H1 (cell line): ENCODE measurements around the gene BRME1. TPM values are rescaled to one million over a fixed set of nuclear protein-coding genes. Genes with fewer than 3 reads are reported as not detected.

Source experiments
- CTCF ChIA-PET: fragments of 300-600 bp; sonication (Branson Sonifier 250); formaldehyde crosslinking; loops from one replicate; lab custom pipeline; 2021; ENCODE audit not compliant: partially characterized antibody; lab: Charles Lee
- POLR2A ChIA-PET: fragments of 300-600 bp; sonication (Branson Sonifier 250); formaldehyde crosslinking; loops from one replicate; lab custom pipeline; 2021; ENCODE audit warnings: inconsistent platforms; ENCODE audit not compliant: partially characterized antibody; lab: Charles Lee
- DNase-seq, 2 experiments: peaks; one replicate each; pipeline versions ENCODE4 v3.0.0 to v3.0.0-alpha.2; 2010 to 2022; ENCODE audit warnings: low spot score in 2 of 2, low read depth in 1 of 2, mixed read lengths in 1 of 2
- FAIRE-seq: peaks from 2 replicates; lab custom pipeline; 2011; peaks lifted over from hg19 to GRCh38; lab: Jason Lieb, UNC
- H2AFZ ChIP-seq: 2 replicates; pipeline ENCODE4 v1.8.1; 2012; ENCODE audit warnings: low read length, inconsistent platforms
- H2AK5ac ChIP-seq: 2 replicates; pipeline ENCODE4 v1.6.1; 2013; ENCODE audit warnings: low read depth, low read length
- H2BK120ac ChIP-seq: replicated peaks from 2 replicates; pipeline ENCODE3; 2013; ENCODE audit warnings: low read depth, low read length, inconsistent platforms
- H2BK12ac ChIP-seq: 2 replicates; pipeline ENCODE4 v1.6.1; 2013; ENCODE audit warnings: low read depth, low read length
- H2BK15ac ChIP-seq: 2 replicates; pipeline ENCODE4 v1.6.1; 2013; ENCODE audit warnings: low read length
- H2BK20ac ChIP-seq: 2 replicates; pipeline ENCODE4 v1.6.1; 2013; ENCODE audit warnings: low read length
- H2BK5ac ChIP-seq: 2 replicates; pipeline ENCODE4 v1.6.1; 2013; ENCODE audit warnings: low read depth, low read length
- H3K14ac ChIP-seq: 2 replicates; pipeline ENCODE4 v1.6.1; 2013; ENCODE audit warnings: inconsistent platforms; ENCODE audit not compliant: insufficient read length
- H3K18ac ChIP-seq: 2 replicates; pipeline ENCODE4 v1.6.1; 2013; ENCODE audit warnings: low read length; ENCODE audit errors: extremely low read depth
- H3K23ac ChIP-seq: 2 replicates; pipeline ENCODE4 v1.6.1; 2013; ENCODE audit warnings: inconsistent platforms; ENCODE audit not compliant: insufficient read length
- H3K23me2 ChIP-seq: 2 replicates; pipeline ENCODE4 v1.6.1; 2013; ENCODE audit warnings: low read depth, low read length
- H3K27ac ChIP-seq: 2 replicates; pipeline ENCODE4 v1.6.1; 2011; ENCODE audit warnings: low read depth, low read length, inconsistent platforms
- H3K27me3 ChIP-seq, 4 experiments: replicated peaks in 1 of 4; 1 replicate in 1 of 4; 2 replicates in 3 of 4; pipeline versions ENCODE4 v1.6.1 to v1.8.1; 2011 to 2013; ENCODE audit warnings: low read length in 3 of 4, mild to moderate bottlenecking in 3 of 4, inconsistent platforms in 2 of 4, mixed read lengths in 2 of 4, moderate library complexity in 1 of 4; ENCODE audit not compliant: control insufficient read depth in 3 of 4, insufficient read depth in 3 of 4; ENCODE audit errors: extremely low read depth in 1 of 4
- H3K36me3 ChIP-seq, 4 experiments: 2 replicates each; pipeline versions ENCODE4 v1.6.1 to v1.8.1; 2011 to 2013; ENCODE audit warnings: mild to moderate bottlenecking in 4 of 4, low read length in 3 of 4, moderate library complexity in 2 of 4, control low read depth in 1 of 4, inconsistent platforms in 1 of 4; ENCODE audit not compliant: insufficient read depth in 4 of 4, control insufficient read depth in 2 of 4
- H3K4ac ChIP-seq: replicated peaks from 2 replicates; pipeline ENCODE3; 2013; ENCODE audit warnings: low read length, low read depth, mixed read lengths, inconsistent platforms; ENCODE audit not compliant: insufficient read length
- H3K4me1 ChIP-seq, 4 experiments: replicated peaks in 1 of 4; 1 replicate in 1 of 4; 2 replicates in 3 of 4; pipeline versions ENCODE4 v1.6.1 to v1.8.1; 2011 to 2013; ENCODE audit warnings: low read length in 3 of 4, inconsistent platforms in 2 of 4, mixed read lengths in 1 of 4; ENCODE audit not compliant: insufficient read depth in 4 of 4, control insufficient read depth in 3 of 4
- H3K4me2 ChIP-seq, 2 experiments: 2 replicates each; pipeline versions ENCODE4 v1.6.1 to v1.8.1; 2011 to 2013; ENCODE audit warnings: low read depth in 2 of 2, low read length in 2 of 2, control low read depth in 1 of 2, inconsistent platforms in 1 of 2, mild to moderate bottlenecking in 1 of 2; ENCODE audit not compliant: insufficient read depth in 1 of 2
- H3K4me3 ChIP-seq, 4 experiments: fragments of 200-600, 300-600 bp in 1 of 4; sonication (generic), shearing (Covaris generic), sonication (Bioruptor Twin) in 1 of 4; 2 replicates each; pipeline versions ENCODE4 v1.5.1 to v1.8.1; 2011 to 2016; ENCODE audit warnings: low read length in 4 of 4, low read depth in 3 of 4, control low read depth in 2 of 4, inconsistent platforms in 2 of 4, mild to moderate bottlenecking in 2 of 4, mixed read lengths in 1 of 4, moderate library complexity in 1 of 4; ENCODE audit not compliant: insufficient read depth in 2 of 4; ENCODE audit errors: extremely low read depth in 1 of 4
- H3K56ac ChIP-seq: replicated peaks from 2 replicates; pipeline ENCODE3; 2013; ENCODE audit warnings: low read depth, mild to moderate bottlenecking, mixed read lengths, low read length, inconsistent platforms; ENCODE audit not compliant: insufficient read length
- H3K79me1 ChIP-seq: 2 replicates; pipeline ENCODE4 v1.6.1; 2013; ENCODE audit warnings: low read depth, low read length, control low read depth
- H3K79me2 ChIP-seq, 2 experiments: 2 replicates each; pipeline versions ENCODE4 v1.6.1 to v1.8.1; 2012 to 2013; ENCODE audit warnings: low read length in 2 of 2, mild to moderate bottlenecking in 2 of 2, inconsistent platforms in 1 of 2; ENCODE audit not compliant: insufficient read depth in 2 of 2, control insufficient read depth in 1 of 2
- H3K9ac ChIP-seq, 4 experiments: replicated peaks in 1 of 4; 1 replicate in 1 of 4; 2 replicates in 3 of 4; pipeline versions ENCODE4 v1.6.1 to v1.8.1; 2011 to 2013; ENCODE audit warnings: low read depth in 3 of 4, low read length in 3 of 4, control low read depth in 2 of 4, mild to moderate bottlenecking in 2 of 4, moderate library complexity in 2 of 4, inconsistent platforms in 1 of 4; ENCODE audit errors: extremely low read depth in 1 of 4
- H3K9me3 ChIP-seq, 2 experiments: 2 replicates each; pipeline versions ENCODE4 v1.6.1 to v1.8.1; 2012 to 2013; ENCODE audit warnings: mild to moderate bottlenecking in 2 of 2, moderate library complexity in 2 of 2, control low read depth in 1 of 2, inconsistent platforms in 1 of 2, low read depth in 1 of 2, low read length in 1 of 2, mixed read lengths in 1 of 2; ENCODE audit not compliant: insufficient read depth in 2 of 2
- H4K20me1 ChIP-seq, 2 experiments: replicated peaks in 1 of 2; 2 replicates each; pipeline versions ENCODE3 to v1.8.1; 2011 to 2013; ENCODE audit warnings: inconsistent platforms in 2 of 2, low read length in 2 of 2, mild to moderate bottlenecking in 1 of 2; ENCODE audit not compliant: insufficient read depth in 2 of 2, control insufficient read depth in 1 of 2
- H4K5ac ChIP-seq: 2 replicates; pipeline ENCODE4 v1.6.1; 2013; ENCODE audit warnings: low read length, low read depth, mixed read lengths, inconsistent platforms; ENCODE audit not compliant: insufficient read length
- H4K8ac ChIP-seq: 2 replicates; pipeline ENCODE4 v1.8.0; 2013; ENCODE audit warnings: mild to moderate bottlenecking, moderate library complexity, low read length, inconsistent platforms; ENCODE audit not compliant: insufficient read depth; ENCODE audit errors: extremely low read depth
- H4K91ac ChIP-seq: replicated peaks from 2 replicates; pipeline ENCODE3; 2013; ENCODE audit warnings: low read length, mixed read lengths, inconsistent platforms; ENCODE audit not compliant: insufficient read length
- EZH2 ChIP-seq: fragments of 200-600 bp; sonication (generic); IDR thresholded peaks from 2 replicates; pipeline ENCODE4 v1.7.1; 2012; ENCODE audit warnings: low read depth, mild to moderate bottlenecking, moderate library complexity, low read length, inconsistent platforms; ENCODE audit not compliant: severe bottlenecking
- FOSL1 ChIP-seq: IDR thresholded peaks from 2 replicates; pipeline ENCODE4 v1.6.1; 2011; ENCODE audit warnings: mild to moderate bottlenecking, low read depth, low read length, moderate library complexity; ENCODE audit not compliant: insufficient read depth
- POLR2A ChIP-seq, 2 experiments: IDR thresholded peaks; 1 replicate in 1 of 2; 2 replicates in 1 of 2; pipeline ENCODE4 v1.6.1; 2011; ENCODE audit warnings: low read depth in 2 of 2, low read length in 2 of 2, mild to moderate bottlenecking in 2 of 2; ENCODE audit errors: control extremely low read depth in 1 of 2
- RBBP5 ChIP-seq: IDR thresholded peaks from 2 replicates; pipeline ENCODE4 v1.7.1; 2012; ENCODE audit warnings: low read depth, mild to moderate bottlenecking, inconsistent platforms, low read length, moderate library complexity, borderline replicate concordance
- RFX5 ChIP-seq: IDR thresholded peaks from 2 replicates; pipeline ENCODE4 v1.6.1; 2011; ENCODE audit warnings: low read depth, low read length, improper control_type of control experiment, borderline replicate concordance
- SUZ12 ChIP-seq: fragments of 200-600 bp; sonication (generic); IDR thresholded peaks from 2 replicates; pipeline ENCODE4 v1.6.1; 2012; ENCODE audit warnings: mild to moderate bottlenecking, inconsistent platforms, low read length, moderate library complexity, mixed read lengths
- WGBS, 2 experiments: shearing (Covaris generic) in 1 of 2; methylation state at CpG; one replicate each; pipeline versions ENCODE4 v1.1.6 to v1.1.7; 2013 to 2015; ENCODE audit warnings: low lambda C conversion rate in 2 of 2, mixed read lengths in 2 of 2, inconsistent platforms in 1 of 2, low coverage in 1 of 2, missing lambda C conversion rate in 1 of 2; ENCODE audit not compliant: insufficient replicate concordance in 2 of 2, insufficient coverage in 1 of 2, insufficient read length in 1 of 2; ENCODE audit errors: extremely low coverage in 1 of 2, missing lambda C conversion rate in 1 of 2; 5-methylcytosine and 5-hydroxymethylcytosine counted together
- polyA plus RNA-seq, 7 experiments: library from polyadenylated mRNA; depleted of rRNA in 3 of 7; stranded (reverse) in 5 of 7; unstranded in 2 of 7; fragments of >200 nt in 5 of 7; fragments of 200-250 nt in 2 of 7; gene quantifications; 1 replicate in 5 of 7; 2 replicates in 1 of 7; 4 replicates in 1 of 7; pipeline versions ENCODE4 v1.2.1 to v1.2.3, GENCODE V29; 2011 to 2013; ENCODE audit warnings: missing spikeins in 2 of 7, mixed read lengths in 2 of 7
- total RNA-seq: library from RNA; stranded (reverse); fragmentation: NEBNext Ultra II Directional; extraction: Animal tissue kit (Norgen Biotek cat#: 25700); gene quantifications from 2 replicates; pipeline ENCODE4 v1.2.1, GENCODE V29; 2021

The BRME1 gene
- total and polyA plus RNA-seq, 2 of the 8 experiments (the other 6 are each of a cell fraction or from before 2014, with no cell fraction given) = 4.6 to 4.7 TPM

DNA sequence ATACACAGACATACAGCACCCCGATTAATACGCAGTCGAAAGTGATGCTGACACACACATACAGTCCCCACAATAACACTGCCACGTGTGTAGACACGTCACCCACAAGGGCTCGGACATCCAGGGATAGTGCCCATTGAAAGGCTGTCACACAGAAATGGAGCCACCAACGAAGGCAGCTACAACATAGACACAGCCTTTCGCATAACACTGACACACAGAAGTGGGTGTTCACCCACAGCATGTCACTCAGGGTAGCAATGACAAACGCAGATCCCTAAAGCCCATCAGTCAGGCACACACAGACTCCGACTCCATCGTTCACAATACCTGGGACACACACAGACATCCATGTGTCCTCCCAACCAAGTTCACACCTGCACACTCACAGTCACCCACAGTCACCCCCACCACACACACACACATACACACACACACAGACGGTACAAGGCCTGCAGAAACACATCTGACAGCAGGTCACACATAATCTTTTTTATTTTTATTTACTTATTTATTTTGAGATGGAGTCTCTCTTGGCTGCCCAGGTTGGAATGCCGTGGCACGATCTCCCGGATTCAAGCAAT lies 39.4 kb downstream of the BRME1 start:
- 80% methylated on average over 15 of the region's 15 CpGs; no CpG with 5 or more reads in 1 of the 2 experiments for WGBS, 2 experiments

More for the DNA sequence above, 39.4 kb downstream of the BRME1 start:
- Histone ChIP-seq H4K20me1 (peaks cover 2 to 10% of the 10 kb centered on the region in 2 experiments), H3K4me3 (peak overlapping the region in 2 of 4 experiments; percentile 41 to 66; a peak in 2 of 8 replicates), H2AK5ac (peak overlapping the region; percentile 90; the same call in 1 of the 2 replicates), H3K27ac (no peak overlapping the region), H4K8ac (no peak overlapping the region), H2AFZ (no peak overlapping the region), H3K9me3 (no peaks in the 10 kb centered on the region), H3K18ac (no peak overlapping the region), H3K23ac (no peak overlapping the region), H2BK12ac (peak overlapping the region; percentile 6; the same call in 1 of the 2 replicates), H3K36me3 (no peaks in the 10 kb centered on the region), H2BK120ac (no peak overlapping the region), H3K23me2 (no peaks in the 10 kb centered on the region; the same call in 1 of the 2 replicates), H3K27me3 (peaks cover 21 to 74% (median 55%) of the 10 kb centered on the region in 4 experiments), H3K14ac (no peak overlapping the region), H3K4me2 (peak overlapping the region; percentile 42 to 77; a peak in 3 of 4 replicates), H4K91ac (no peak overlapping the region), H3K79me2 (no peaks in the 10 kb centered on the region), H3K56ac (no peak overlapping the region), H4K5ac (no peak overlapping the region), H3K4ac (no peak overlapping the region), H2BK15ac (no peak overlapping the region), H2BK20ac (no peak overlapping the region), H3K9ac (no peak overlapping the region), H3K79me1 (no peaks in the 10 kb centered on the region), H3K4me1 (peaks cover 1 to 4% (median 4%) of the 10 kb centered on the region in 4 experiments; a peak in 6 of 7 replicates), H2BK5ac (no peak overlapping the region)
- no peak for TF ChIP-seq POLR2A (IDR thresholded peaks at IDR 0.05; ENCODE audit: control extremely low read depth in 1 of 2, low read depth in 2 of 2, low read length in 2 of 2)
- TF ChIP-seq SUZ12 = peak; percentile 9; the same call in 1 of the 2 replicates
- no peak for TF ChIP-seq RBBP5
- TF ChIP-seq FOSL1 = no peak
- TF ChIP-seq EZH2 = peak; percentile 46
- no peak for TF ChIP-seq RFX5
- ChIA-PET POLR2A (interaction anchor here (0.7 to 1.4 kb wide), 3 partner anchors 19 to 20 kb away, joined by 3 to 5 read pairs (median 3); no protein-coding TSS in a partner anchor), CTCF (interaction anchor here (0.6 to 2.1 kb wide), 5 partner anchors 14 to 174 kb away, joined by 3 to 5 read pairs (median 4); no protein-coding TSS in a partner anchor)
- FAIRE-seq (peak; percentile 24), DNase-seq (no peak)
